GM21390 (cell line): ENCODE measurements around the gene RCN2.
"Not testable (repeated sequence)": the region's sequence is repeated elsewhere in the genome, so short reads cannot be mapped to it uniquely, and the experiment has no call there.

Source experiments
- ATAC-seq: cut with Tn5 transposase; IDR thresholded peaks from one replicate; pipeline ENCODE4 v1.9.1; 2021; ENCODE audit not compliant: unreplicated experiment

Gene RCN2

GRCh38 chr15:76931397-76932134 is at the start of gene RCN2:
Gene RCN2 (plus strand): TSS chr15:76931749. CDS start chr15:76931842, 93 bp downstream.
- peak; percentile 95 for ATAC-seq

GRCh38 chr15:76885212-76885611 is 46.3 kb upstream of the RCN2 start:
- no peak for ATAC-seq

- not testable (repeated sequence) for ATAC-seq
Observed at GRCh38 chr15:76887280-76888141, 44.0 kb upstream of the RCN2 start.

GRCh38 chr15:76892836-76893235 is 38.7 kb upstream of the RCN2 start:
- ATAC-seq: not testable (repeated sequence)

- ATAC-seq: no peak
Observed at GRCh38 chr15:76894174-76894573, 37.4 kb upstream of the RCN2 start.

GRCh38 chr15:76898102-76898501 is 33.4 kb upstream of the RCN2 start:
- no peak for ATAC-seq

GRCh38 chr15:76899176-76899930 is 32.2 kb upstream of the RCN2 start:
- ATAC-seq: not testable (repeated sequence)

GRCh38 chr15:76899931-76900310 is 31.6 kb upstream of the RCN2 start:
- not testable (repeated sequence) for ATAC-seq

GRCh38 chr15:76901965-76902364 is 29.6 kb upstream of the RCN2 start:
- no peak for ATAC-seq

- no peak for ATAC-seq
Observed at GRCh38 chr15:76903251-76903681, 28.3 kb upstream of the RCN2 start.

GRCh38 chr15:76904461-76905012 is 27.0 kb upstream of the RCN2 start:
- peak; percentile 16 for ATAC-seq

GRCh38 chr15:76905013-76905839 is 26.3 kb upstream of the RCN2 start, which contains the start of gene SCAPER:
Gene SCAPER (minus strand): TSS chr15:76905340. CDS start chr15:76883817, 21,523 bp downstream.
- peak; percentile 72 for ATAC-seq

GRCh38 chr15:76905855-76906254 is 25.7 kb upstream of the RCN2 start:
- no peak for ATAC-seq

- ATAC-seq: no peak
Observed at GRCh38 chr15:76912430-76912829, 19.1 kb upstream of the RCN2 start.

- ATAC-seq: no peak
Observed at GRCh38 chr15:76913737-76914136, 17.8 kb upstream of the RCN2 start.

- no peak for ATAC-seq
Observed at GRCh38 chr15:76916369-76916768, 15.2 kb upstream of the RCN2 start.

GRCh38 chr15:76928201-76928600 is 3.3 kb upstream of the RCN2 start:
- no peak for ATAC-seq

- ATAC-seq: no peak
Observed at GRCh38 chr15:76929011-76929760, 2.4 kb upstream of the RCN2 start.

- ATAC-seq: no peak
Observed at GRCh38 chr15:76930831-76931396, 635 bp upstream of the RCN2 start.
